ENCODE results near the gene USF3.

Gene USF3

DNA sequence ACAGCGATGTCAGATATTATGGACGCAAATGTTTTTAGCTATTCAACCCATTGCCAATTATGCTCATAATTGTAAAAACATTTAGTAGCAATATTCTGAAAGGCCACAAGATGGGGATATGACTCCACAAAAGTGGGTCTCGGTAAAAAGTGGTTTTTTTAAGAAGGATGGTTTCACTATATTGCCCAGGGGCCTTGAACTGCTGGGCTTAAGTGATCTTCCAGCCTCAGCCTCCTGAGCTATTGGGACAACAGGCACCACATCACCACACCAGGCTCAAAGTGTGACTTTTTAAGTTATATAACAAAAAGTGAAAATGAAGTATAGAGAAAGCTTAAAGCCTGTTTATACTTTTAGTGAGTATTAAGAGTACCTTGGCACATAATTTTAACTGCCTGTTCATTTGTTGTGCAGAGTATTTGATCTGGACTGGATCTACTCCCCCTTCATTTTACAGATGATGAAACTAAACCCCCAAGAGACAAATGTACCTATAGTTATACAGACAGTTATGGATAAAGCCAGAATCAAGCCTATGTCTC lies 40.2 kb upstream of the USF3 start:
- Histone ChIP-seq H3K36me3 (ENCODE audit: insufficient read depth, low read length) (peaks cover 18% of the 10 kb centered on the region), H3K9ac (ENCODE audit: insufficient read length) (no peak overlapping the region), H3K4me3 (no peak overlapping the region), H3K27ac (no peak overlapping the region), H3K9me3 (ENCODE audit: low read depth, low read length) (no peaks in the 10 kb centered on the region)
- TF ChIP-seq FOXP2 (optimal IDR thresholded peaks at IDR 0.05; ENCODE audit: control extremely low read depth, extremely low read length, insufficient read depth) (no peak), EZH2 (IDR thresholded peaks at IDR 0.05) (no peak), POLR2AphosphoS5 (IDR thresholded peaks at IDR 0.05; ENCODE audit: borderline replicate concordance, low read depth, low read length) (no peak)
- no peak for DNase-seq (ENCODE audit: low read depth, low spot score)

DNA sequence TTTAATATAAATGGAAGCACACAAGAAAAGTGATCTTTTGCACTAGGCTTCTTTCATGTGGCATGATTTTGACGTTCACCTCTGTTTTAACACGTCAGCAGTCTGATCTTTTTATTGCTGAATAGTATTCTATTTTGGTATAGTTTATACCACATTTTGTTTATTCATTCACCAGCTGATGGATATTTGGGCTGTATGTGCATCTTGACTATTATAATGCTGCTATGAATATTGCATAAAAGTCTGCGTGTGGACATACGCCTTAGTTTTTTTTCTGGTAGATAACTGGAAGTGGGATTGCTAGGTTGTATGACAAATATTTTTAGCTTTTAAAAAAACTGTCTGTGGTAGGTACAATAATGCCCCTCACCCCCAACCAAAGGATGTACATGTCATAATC lies 35.3 kb upstream of the USF3 start:
- Histone ChIP-seq H3K9ac (ENCODE audit: insufficient read length) (no peak overlapping the region), H3K9me3 (ENCODE audit: low read depth, low read length) (no peaks in the 10 kb centered on the region), H3K36me3 (ENCODE audit: insufficient read depth, low read length) (peaks cover 43% of the 10 kb centered on the region), H3K4me3 (no peak overlapping the region), H3K27ac (no peak overlapping the region)
- TF ChIP-seq FOXP2 (optimal IDR thresholded peaks at IDR 0.05; ENCODE audit: control extremely low read depth, extremely low read length, insufficient read depth), result no peak
- no peak for DNase-seq (ENCODE audit: low read depth, low spot score)

DNA sequence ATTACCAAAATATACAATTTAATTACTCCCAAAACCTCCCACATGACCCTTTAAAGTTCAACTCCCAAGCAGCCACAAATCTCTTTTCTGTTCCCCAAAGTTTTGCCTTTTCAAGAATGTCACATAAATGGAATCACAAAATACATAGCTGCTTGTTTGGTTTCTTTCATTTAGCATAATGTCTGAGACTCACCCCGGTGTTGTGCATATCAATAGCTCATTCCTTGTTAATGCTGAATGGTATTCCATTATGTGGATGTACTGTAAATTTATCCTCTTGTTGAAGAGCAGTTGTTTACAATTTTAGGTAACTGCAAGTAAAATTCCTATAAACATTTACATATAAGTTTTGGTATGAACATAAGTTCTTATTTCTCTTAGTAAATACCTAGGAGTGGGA lies 34.1 kb upstream of the USF3 start:
- peaks cover 44% of the 10 kb centered on the region for H3K36me3 ChIP-seq (ENCODE audit: insufficient read depth, low read length)

DNA sequence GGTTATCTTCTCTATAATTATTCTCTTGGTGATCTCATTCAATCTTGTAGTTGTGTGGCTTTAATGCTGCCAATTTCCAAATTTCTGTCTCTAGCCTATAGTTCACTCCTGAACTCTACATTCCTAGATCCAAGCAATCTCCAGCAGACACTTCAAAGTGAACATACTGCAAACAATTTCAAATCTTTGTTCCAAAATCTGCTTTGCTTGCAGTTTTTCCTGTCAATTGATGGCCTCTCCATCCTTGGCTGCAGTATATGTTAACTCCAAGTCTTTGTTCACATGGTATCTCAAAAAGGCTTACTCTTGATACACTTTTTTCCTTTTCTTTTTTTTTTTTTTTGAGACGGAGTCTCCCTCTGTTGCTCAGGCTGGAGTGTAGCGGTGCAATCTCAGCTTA lies 32.2 kb upstream of the USF3 start:
- no peak for DNase-seq (ENCODE audit: low read depth, low spot score)
- TF ChIP-seq POLR2AphosphoS5 (IDR thresholded peaks at IDR 0.05; ENCODE audit: borderline replicate concordance, low read depth, low read length) (no peak), FOXP2 (optimal IDR thresholded peaks at IDR 0.05; ENCODE audit: control extremely low read depth, extremely low read length, insufficient read depth) (no peak), EZH2 (IDR thresholded peaks at IDR 0.05) (no peak)
- peaks cover 62% of the 10 kb centered on the region for H3K36me3 ChIP-seq (ENCODE audit: insufficient read depth, low read length)

More for the DNA sequence above, 34.1 kb upstream of the USF3 start:
- no peak overlapping the region for H3K4me3 ChIP-seq
- H3K27ac ChIP-seq, result no peak overlapping the region
- no peak overlapping the region for H3K9ac ChIP-seq (ENCODE audit: insufficient read length)
- TF ChIP-seq EZH2 (IDR thresholded peaks at IDR 0.05) (no peak), POLR2AphosphoS5 (IDR thresholded peaks at IDR 0.05; ENCODE audit: borderline replicate concordance, low read depth, low read length) (no peak), FOXP2 (optimal IDR thresholded peaks at IDR 0.05; ENCODE audit: control extremely low read depth, extremely low read length, insufficient read depth) (no peak)
- H3K9me3 ChIP-seq (ENCODE audit: low read depth, low read length), result no peaks in the 10 kb centered on the region
- DNase-seq (ENCODE audit: low read depth, low spot score), result no peak

DNA sequence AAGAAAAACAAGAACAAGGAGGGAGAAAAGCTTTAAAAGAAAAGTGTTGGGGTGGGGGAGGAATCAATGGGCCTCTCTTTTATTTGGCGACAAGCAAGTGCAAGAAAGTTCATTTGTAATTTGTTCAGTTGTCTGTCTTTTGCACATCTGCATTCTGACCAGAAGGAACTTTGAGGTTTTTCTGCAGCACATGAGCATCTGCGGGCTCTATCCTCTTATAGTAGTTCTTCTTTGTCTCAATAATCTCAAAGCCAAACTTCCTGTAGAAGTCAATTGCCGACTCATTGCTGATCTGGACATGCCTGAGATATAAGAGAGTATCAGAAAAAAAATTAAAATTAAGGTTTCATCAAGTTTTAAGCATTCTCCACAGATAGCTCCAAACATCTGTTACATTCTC lies 25.2 kb upstream of the USF3 start:
- Histone ChIP-seq H3K36me3 (ENCODE audit: insufficient read depth, low read length) (peaks cover 84% of the 10 kb centered on the region), H3K9me3 (ENCODE audit: low read depth, low read length) (no peaks in the 10 kb centered on the region), H3K27ac (no peak overlapping the region), H3K4me3 (no peak overlapping the region), H3K9ac (ENCODE audit: insufficient read length) (no peak overlapping the region)
- no peak for DNase-seq (ENCODE audit: low read depth, low spot score)
- TF ChIP-seq FOXP2 (optimal IDR thresholded peaks at IDR 0.05; ENCODE audit: control extremely low read depth, extremely low read length, insufficient read depth) (no peak), POLR2AphosphoS5 (IDR thresholded peaks at IDR 0.05; ENCODE audit: borderline replicate concordance, low read depth, low read length) (no peak), EZH2 (IDR thresholded peaks at IDR 0.05) (no peak)

More for the DNA sequence above, 32.2 kb upstream of the USF3 start:
- Histone ChIP-seq H3K4me3 (no peak overlapping the region), H3K9ac (ENCODE audit: insufficient read length) (no peak overlapping the region), H3K9me3 (ENCODE audit: low read depth, low read length) (no peaks in the 10 kb centered on the region), H3K27ac (no peak overlapping the region)

DNA sequence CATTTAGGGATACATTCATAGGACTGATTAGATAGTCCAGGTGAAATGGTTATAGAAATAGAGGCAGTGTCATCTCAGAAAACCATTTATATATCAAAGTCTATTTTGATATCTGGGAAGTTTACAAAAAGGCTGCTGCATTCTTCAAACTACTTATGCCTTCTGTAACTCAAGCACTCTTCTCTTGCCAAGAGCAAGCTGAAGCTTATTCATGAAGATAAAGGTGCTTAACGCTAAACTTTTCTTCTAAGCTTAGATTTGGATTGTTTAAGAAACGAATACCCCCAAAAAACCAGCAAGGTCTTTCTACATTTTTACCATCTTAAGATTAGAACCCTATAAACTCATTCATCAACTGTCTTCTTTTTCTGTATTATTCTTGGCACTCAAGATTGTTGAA lies 23.3 kb upstream of the USF3 start:
- Histone ChIP-seq H3K36me3 (ENCODE audit: insufficient read depth, low read length) (peaks cover 92% of the 10 kb centered on the region), H3K4me3 (no peak overlapping the region), H3K27ac (no peak overlapping the region), H3K9ac (ENCODE audit: insufficient read length) (no peak overlapping the region), H3K9me3 (ENCODE audit: low read depth, low read length) (no peaks in the 10 kb centered on the region)
- DNase-seq (ENCODE audit: low read depth, low spot score), result no peak
- TF ChIP-seq EZH2 (IDR thresholded peaks at IDR 0.05) (no peak), FOXP2 (optimal IDR thresholded peaks at IDR 0.05; ENCODE audit: control extremely low read depth, extremely low read length, insufficient read depth) (no peak), POLR2AphosphoS5 (IDR thresholded peaks at IDR 0.05; ENCODE audit: borderline replicate concordance, low read depth, low read length) (no peak)

DNA sequence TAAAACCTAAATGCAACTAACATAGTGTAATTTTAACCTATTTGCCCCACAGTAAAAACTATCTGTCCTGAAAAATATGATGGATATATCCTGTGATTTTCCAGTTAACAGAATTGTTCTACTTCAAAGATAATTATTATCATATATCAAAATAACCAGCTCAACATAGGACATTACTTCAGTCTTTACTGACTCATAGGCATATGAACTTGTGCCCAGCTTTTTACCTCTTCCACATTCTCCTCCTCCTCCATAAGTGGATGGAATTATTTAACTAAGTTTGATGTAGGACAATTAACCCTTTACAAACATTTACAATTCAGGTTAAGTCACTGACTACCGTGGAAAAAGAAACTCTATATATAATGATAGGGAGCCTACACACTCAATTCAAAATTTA lies 22.9 kb upstream of the USF3 start:
- no peaks in the 10 kb centered on the region for H3K9me3 ChIP-seq (ENCODE audit: low read depth, low read length)
- no peak overlapping the region for H3K9ac ChIP-seq (ENCODE audit: insufficient read length)
- no peak for DNase-seq (ENCODE audit: low read depth, low spot score)
- no peak overlapping the region for H3K27ac ChIP-seq
- no peak for TF ChIP-seq FOXP2 (optimal IDR thresholded peaks at IDR 0.05; ENCODE audit: control extremely low read depth, extremely low read length, insufficient read depth)
- TF ChIP-seq POLR2AphosphoS5 (IDR thresholded peaks at IDR 0.05; ENCODE audit: borderline replicate concordance, low read depth, low read length), result no peak
- TF ChIP-seq EZH2 (IDR thresholded peaks at IDR 0.05), result no peak
- H3K36me3 ChIP-seq (ENCODE audit: insufficient read depth, low read length), result peaks cover 88% of the 10 kb centered on the region
- no peak overlapping the region for H3K4me3 ChIP-seq

DNA sequence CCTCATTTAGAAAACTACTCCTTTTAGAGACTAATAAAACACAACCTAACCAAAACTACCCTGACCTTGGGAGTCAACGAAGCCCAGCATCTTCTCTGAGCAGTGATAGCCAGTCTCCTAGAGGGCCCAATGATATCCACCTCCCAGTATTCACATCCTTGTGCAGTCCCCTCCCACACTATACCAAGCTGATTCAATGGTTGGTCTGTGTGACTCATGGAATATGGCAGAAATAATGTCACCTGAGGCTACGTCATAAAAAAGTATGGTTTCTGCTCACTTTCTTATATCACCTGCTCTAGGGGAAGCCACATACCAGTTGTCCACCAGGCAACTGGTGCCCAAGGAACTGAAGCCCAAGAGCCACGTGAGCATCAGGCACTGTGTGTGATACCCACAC lies 21.4 kb upstream of the USF3 start:
- no peak overlapping the region for H3K9ac ChIP-seq (ENCODE audit: insufficient read length)
- no peaks in the 10 kb centered on the region for H3K9me3 ChIP-seq (ENCODE audit: low read depth, low read length)
- no peak overlapping the region for H3K27ac ChIP-seq
- no peak for TF ChIP-seq EZH2 (IDR thresholded peaks at IDR 0.05)
- no peak for DNase-seq (ENCODE audit: low read depth, low spot score)
- peaks cover 73% of the 10 kb centered on the region for H3K36me3 ChIP-seq (ENCODE audit: insufficient read depth, low read length)
- H3K4me3 ChIP-seq, result no peak overlapping the region

DNA sequence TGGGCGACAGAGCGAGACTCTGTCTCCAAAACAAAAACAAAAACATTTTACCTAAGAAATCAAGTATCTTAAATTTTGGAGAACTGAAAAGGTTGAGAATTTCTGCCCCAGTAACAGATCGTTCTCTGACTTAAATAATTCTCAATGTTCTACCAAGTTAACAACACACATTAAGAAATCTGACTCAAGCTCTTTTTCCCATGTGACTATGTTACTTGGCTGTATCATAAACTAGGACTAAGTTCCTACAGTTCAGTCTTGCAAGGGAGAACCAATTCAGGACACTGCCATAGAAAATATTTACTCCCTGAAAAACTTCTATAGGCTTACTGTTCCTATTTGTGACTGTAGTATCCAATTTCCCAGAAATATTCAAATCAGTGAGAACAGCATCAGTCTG lies 20.9 kb upstream of the USF3 start:
- H3K36me3 ChIP-seq (ENCODE audit: insufficient read depth, low read length), result peaks cover 68% of the 10 kb centered on the region

More for the DNA sequence above, 20.9 kb upstream of the USF3 start:
- no peaks in the 10 kb centered on the region for H3K9me3 ChIP-seq (ENCODE audit: low read depth, low read length)
- TF ChIP-seq FOXP2 (optimal IDR thresholded peaks at IDR 0.05; ENCODE audit: control extremely low read depth, extremely low read length, insufficient read depth) (no peak), EZH2 (IDR thresholded peaks at IDR 0.05) (no peak)
- no peak overlapping the region for H3K9ac ChIP-seq (ENCODE audit: insufficient read length)
- no peak overlapping the region for H3K27ac ChIP-seq
- DNase-seq (ENCODE audit: low read depth, low spot score), result no peak
- no peak overlapping the region for H3K4me3 ChIP-seq

Measured in SK-N-MC (cell line).